HG03439 (cell line): ENCODE data around the gene FOXD4.
"Not testable (repeated sequence)": the region's sequence is repeated elsewhere in the genome, so short reads cannot be mapped to it uniquely, and the experiment has no call there.

Experiments
- ATAC-seq: cut with Tn5 transposase; IDR thresholded peaks from one replicate; pipeline ENCODE4 v1.9.1; 2021; ENCODE audit warnings: mild to moderate bottlenecking, moderate library complexity; ENCODE audit not compliant: unreplicated experiment

The FOXD4 gene

DNA sequence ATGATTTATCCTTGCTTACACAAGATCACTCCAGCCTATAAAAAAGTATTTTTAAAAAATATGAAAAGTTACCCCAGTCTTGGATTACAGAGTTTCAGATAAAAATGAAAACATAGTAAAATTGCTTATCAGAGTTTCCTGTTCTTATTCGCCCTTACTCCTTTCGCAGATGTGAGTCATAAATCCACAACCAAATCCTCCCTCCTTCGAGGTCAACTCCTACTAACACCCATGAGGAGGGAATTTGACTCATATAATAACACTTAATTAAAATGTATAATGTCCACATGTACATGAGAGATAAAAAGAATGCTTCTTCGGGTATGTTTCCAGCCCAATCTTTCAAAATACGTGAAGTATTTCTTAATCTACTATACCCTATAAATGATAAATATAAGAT, 23.9 kb downstream of the FOXD4 start:
- ATAC-seq = not testable (repeated sequence)

- ATAC-seq = not testable (repeated sequence)
Measured at GRCh38 chr9:93909-94308, 24.3 kb downstream of the FOXD4 start.

DNA sequence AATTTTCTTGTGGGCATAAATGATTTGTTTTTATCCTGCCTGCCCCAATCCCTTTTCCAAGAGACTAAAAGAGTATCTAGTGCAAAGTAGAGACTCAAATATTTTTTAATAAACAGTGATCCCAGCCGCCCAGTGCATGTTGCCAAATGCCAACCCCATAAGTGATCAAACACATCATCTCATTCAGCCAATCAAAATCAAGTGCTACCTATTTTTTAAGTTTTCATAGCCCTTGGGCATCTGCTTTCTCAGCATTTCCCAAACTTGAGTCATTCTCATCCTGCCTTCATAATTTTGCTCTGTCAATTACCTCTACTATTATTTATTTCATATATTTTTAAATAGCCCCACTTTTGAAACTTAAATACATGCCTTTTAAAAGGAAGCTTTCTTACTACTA, 27.4 kb downstream of the FOXD4 start:
- not testable (repeated sequence) for ATAC-seq

DNA sequence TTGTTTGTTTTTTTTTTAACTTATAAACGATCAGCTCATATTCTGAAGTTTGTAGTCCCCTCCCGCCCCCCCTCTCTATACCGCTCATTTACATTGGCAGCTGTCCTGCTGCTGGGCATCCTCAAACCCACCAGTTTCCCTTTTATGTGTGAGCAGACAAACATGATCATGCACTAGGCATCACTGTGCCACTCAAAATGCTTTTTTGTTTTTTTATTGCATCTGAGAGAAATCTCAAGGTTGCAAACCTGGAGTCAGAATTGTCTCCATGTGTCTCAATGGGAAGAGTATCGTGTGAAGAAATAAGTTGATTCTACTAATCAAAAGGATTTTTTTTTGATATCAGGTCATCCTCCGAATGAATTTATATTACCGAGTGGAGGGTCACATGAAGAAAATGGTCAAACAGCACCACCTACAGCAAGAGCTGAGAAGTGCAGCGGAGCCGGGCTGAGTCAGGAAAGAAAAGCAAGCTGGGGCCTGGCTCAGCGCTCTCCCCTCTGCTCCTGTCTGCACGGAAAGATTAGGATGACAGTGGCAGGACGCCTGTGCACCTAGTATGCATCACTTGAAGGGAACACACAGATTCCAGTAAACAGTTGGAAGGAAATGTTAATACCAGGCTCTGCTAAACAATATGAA, 29.7 kb downstream of the FOXD4 start:
- ATAC-seq = peak; percentile 79

- ATAC-seq = not testable (repeated sequence)
Measured at GRCh38 chr9:87860-88259, 30.4 kb downstream of the FOXD4 start.

DNA sequence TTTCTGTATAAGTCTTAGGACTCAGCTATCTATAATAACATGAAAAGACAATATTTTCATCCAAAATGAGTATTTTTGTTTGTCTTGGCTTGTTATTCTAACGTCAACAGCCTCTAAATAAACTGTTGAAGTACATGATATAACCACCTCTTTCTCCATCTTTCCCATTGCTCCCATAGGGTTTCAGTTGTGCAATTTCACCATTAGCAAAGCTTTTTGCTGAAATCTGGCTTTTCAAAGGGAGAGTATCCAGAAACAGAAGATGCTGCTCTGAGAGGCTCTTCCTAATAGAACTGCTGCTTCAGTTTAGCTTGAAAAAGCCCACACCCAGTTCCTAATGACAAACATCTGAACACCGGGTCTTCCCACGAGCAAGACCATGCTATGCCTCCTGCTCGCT, 31.1 kb downstream of the FOXD4 start:
- not testable (repeated sequence) for ATAC-seq

GRCh38 chr9:86697-87096, 31.5 kb downstream of the FOXD4 start:
- ATAC-seq = not testable (repeated sequence)

- not testable (repeated sequence) for ATAC-seq
Measured at GRCh38 chr9:82932-83689, 35.1 kb downstream of the FOXD4 start.

DNA sequence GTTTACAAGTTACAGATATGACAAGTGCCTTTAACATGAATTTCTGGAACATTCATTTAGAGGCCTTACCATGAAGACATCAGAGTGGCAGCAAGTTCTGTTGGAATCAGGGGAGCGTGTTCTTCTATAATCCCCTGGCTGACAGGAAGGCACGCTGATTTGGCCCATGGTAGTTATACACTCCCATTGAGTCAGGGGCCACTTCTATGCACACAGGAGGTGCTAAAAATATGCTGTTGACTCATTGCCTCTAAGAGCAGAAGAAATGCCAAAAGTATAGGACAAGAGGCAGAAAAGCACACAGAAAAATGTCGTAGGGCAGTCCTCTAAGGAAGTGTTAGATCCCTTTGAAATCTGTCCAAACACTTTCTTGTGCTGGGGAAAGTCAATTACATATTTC, 39.9 kb downstream of the FOXD4 start:
- ATAC-seq = not testable (repeated sequence)

GRCh38 chr9:76389-76788, 41.8 kb downstream of the FOXD4 start:
- ATAC-seq = not testable (repeated sequence)

DNA sequence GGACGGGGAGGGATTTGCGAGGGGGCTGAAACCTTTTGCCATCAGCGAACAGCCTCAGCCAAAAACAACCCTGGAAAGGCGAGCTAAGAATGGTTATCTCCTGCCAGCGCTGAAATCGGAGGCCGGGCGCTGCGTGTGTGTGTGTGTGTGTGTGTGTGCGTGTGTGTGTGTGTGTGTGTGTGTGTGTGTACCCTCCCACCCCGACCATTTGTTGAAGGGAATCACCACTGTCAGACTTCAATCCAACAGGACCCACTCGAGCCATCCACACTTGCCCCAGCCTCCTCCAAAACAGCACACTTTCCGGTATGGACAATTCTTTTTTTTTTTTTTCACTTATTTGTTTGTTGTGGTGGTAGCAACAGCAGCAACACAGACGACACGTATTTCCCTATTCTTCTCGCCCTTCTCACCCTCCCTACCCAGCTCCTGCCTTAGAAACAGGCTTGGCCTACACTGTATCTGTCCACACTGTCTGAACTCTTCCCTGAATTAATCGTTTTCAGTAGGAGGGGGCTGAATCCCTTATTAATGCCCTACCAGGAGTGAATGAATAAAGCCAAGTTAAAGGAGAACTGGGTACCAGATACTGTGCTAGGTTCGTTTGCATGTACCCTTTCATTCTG, 44.2 kb downstream of the FOXD4 start:
- not testable (repeated sequence) for ATAC-seq

GRCh38 chr9:73076-73899, 44.9 kb downstream of the FOXD4 start:
- not testable (repeated sequence) for ATAC-seq
